Middle frontal gyrus (tissue), 1 donor: ENCODE data around the gene PPP1R7.

Source experiments
- DNase-seq: peaks from one replicate; pipeline ENCODE4 v3.0.0-alpha.2; 2015; ENCODE audit warnings: low spot score; ENCODE audit errors: extremely low spot score

Gene PPP1R7

DNA sequence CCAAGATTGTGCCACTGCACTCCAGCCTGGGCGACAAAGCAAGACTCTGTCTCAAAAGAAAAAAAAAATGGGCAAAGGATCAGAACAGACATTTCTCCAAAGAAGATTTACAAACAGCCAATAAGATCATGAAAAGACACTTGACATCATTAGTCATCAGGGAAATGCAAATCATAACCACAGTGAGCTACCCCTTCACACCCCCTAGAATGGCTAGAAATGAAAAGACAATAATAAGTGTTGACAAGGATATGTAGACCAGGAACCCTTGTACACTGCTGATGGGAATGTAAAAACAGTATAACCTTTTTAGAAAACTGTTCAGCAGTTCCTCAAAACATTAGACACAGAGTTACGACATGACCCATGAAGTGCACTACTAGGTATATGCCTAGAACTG, 29.8 kb upstream of the PPP1R7 start:
- no peak for DNase-seq

DNA sequence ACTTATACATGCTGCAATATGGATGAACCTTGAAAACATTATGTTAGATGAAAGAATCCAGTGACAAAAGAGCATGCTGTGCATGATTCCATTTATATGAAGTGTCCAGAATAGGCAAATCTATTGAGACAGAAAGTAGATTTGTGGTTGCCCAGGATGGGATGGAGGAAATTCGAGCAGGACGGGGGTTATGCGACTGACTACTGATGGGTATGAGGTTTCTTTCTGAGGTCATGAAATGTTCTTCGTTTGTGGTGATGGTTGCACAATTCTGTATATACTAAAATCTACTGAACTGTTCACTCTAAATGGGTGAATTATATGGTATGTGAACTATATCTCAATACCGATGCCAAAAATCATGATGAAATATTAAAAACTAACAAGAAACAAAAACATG, 29.3 kb upstream of the PPP1R7 start:
- no peak for DNase-seq

DNA sequence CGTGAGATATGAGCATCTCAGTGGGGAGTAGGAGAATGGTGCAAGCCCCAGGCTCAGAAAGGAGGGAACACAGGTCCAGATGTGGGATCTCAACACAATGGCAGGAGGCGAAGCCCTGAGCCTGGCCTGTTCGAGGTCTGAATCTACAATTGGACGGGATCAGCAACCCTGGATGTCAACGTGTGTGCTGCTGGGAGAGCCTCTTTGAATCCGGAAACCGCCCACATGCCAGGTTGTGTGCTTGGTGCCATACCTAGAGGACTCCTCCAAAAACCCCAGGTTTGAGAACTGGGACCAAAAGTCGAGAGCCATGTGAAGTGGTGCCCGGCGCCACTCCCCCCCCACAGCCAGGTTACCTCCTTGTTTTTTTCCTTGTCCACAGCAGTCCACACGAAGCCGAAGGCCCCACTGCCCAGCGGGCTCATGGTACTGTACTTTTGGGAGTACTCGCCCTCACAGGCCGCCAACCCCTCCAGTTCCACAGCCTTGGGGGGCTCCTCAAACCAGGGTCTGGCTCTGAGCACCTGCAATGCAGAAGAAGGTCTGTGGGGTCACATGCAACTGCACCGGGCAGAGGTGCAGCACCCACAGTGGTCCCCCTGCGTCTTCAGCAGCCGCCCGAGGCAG, 27.8 kb upstream of the PPP1R7 start:
- no peak for DNase-seq

DNA sequence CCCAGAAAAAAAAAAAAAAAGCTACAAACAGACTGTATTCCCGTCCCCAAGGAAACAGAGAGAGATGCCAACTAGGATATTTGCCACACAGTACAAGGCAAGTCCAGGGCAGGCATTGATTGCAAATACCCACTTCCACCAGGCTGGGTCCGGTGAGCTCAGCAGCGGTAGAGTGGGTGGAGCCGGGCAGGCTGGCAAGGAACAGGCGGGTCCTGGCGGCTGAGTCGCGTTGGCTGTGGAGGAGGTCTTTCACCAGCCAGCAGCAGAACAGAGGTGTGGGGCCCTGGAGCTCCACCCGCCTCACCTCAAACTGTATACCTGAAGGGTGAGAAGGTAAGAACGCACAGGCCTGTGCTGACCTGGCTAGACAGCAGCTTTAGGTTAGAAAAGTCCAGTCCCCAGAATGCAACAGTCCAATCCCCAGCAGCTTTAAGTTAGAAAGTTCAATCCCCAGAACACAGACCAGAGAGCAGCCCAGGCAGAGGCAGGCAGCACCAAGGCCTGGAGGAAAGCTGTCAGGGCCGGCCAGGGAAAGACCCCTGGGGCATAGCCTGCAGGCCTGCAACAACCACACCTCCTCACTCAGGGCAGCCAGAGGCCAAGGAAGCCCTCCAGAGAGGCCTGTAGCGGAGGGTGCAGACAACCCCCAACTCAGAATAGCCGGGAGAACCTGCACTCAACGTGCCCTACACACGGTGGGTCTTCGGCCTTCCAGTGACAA, 26.3 kb upstream of the PPP1R7 start:
- no peak for DNase-seq

- DNase-seq = no peak
These were observed 24.6 kb upstream of the PPP1R7 start for GRCh38 chr2:241125626-241126025.

DNA sequence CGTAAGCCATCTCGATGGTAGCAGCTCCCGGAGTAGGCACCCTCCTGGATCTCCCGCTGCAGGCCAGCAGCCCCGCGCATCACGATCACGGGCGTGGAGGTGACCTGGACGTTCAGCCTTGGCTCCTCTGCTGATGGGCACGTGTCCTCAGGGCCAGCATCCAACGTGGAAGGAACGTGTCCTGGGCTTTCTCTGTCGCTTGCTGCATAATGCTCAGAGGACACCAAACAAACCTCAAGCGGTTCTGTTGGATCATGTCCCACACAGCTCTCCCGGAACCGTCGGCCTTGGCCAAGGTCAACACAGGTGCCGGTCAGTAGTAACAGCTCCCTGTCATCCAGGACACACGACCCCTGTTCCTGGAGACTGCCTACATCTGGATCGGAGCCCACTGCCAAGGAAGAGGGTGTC, 24.1 kb upstream of the PPP1R7 start:
- no peak for DNase-seq

DNA sequence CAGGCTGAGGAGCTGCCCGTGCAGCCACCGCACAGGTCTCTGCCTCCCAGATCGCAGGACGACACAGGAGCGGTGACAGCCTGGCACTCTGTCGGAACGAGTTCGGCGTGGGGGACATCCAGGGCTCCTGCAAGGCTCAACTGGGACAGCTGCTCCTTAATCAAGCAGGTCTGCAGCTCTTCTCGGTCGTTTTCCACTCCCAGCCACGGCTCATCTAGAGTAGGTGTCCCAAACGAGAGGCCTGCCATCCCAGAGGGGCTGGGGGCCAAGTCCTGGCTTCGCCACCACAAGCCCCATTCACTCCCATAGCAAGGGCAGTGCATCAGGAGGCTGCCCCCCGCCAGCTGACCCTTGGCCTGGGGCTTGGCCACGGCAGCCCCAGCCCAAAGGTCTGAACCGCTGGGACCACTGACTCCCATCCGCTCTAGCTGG, 23.5 kb upstream of the PPP1R7 start:
- no peak for DNase-seq

- DNase-seq = no peak
These were observed 22.0 kb upstream of the PPP1R7 start for GRCh38 chr2:241128266-241128665.

- DNase-seq = no peak
These were observed 21.0 kb upstream of the PPP1R7 start for GRCh38 chr2:241129086-241129871.

DNA sequence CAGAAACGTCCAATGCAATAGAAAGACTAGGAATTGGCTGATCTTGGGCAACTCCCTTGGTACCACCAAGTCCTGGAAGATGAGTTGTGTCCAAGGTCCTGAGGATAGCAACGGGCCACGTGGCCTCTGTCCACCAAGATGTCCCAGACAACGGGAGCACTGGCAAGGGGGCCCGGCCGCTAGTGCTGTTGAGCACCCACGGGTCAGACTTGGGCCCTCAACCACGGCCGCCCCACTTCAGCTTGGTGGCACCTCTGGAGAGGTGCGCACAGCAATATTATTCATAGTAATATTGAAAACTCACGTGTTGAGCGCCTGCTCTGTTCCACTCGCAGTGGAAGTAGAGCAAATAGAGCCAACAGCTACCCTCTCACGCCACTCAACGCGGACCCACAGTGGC, 20.0 kb upstream of the PPP1R7 start:
- no peak for DNase-seq

- no peak for DNase-seq
These were observed 18.7 kb upstream of the PPP1R7 start for GRCh38 chr2:241131531-241131930.

DNA sequence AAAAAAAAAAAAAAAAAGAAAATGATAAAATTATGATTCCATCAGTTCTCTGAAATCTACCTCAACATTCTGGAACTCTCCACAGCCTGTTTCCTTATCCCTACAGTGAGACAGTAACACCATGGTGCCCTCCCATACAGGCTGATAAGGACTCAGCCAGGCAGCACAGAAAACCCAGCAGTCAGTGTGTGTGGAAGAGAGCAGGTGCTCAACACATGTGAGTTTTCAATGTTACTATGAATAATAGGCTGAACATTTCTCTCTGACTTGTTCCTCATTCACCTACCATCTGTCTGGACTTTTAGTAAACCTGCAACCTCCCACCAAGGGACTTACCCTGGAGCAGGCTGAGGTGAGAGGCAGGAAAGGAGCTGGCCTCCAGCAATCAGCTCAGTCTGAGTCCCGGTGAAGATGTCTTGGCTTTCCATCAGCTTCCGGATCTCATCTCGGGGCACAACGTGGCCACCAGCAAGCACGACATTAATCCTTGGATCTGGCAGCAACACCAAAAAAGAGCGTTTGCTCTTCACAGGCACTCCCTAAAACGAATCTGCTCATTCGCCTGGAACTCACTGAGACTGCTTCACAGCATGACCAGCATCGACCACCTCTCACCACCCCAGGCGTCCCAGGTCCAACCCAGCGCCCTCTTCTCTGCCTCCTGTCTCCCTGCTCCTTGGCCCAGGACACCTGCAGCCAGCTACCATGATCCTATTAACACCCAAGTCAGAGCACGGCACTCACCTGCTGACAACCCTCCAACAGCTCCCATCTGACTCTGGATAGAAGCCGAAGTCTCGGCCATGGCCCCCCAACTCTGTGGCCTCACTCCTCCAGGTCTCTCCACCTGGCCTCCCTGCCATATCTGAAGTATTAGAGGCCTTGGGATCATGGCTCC, 17.5 kb upstream of the PPP1R7 start:
- no peak for DNase-seq

GRCh38 chr2:241133436-241133820, 16.8 kb upstream of the PPP1R7 start:
- DNase-seq = no peak

DNA sequence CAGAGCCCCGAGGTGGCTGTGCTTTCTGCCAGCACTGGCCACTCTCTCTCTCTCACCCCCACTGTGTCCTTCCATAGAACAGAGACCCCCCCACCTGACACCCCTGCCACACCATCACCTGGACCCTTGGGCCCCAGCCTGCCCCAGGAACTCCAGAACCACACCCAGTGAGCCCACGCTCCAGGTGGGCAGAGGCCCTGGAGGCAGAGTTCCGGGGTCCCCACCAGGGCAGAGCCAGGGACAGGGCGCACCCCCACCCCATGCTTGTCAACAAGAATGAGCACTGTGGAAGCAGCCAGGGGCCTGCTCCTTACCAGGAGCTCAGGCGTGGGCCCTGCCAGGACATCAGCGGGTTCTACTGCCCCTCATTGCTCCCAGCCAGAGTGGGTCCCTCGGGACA, 15.6 kb upstream of the PPP1R7 start:
- DNase-seq = no peak

- no peak for DNase-seq
These were observed 14.5 kb upstream of the PPP1R7 start for GRCh38 chr2:241135737-241136136.

DNA sequence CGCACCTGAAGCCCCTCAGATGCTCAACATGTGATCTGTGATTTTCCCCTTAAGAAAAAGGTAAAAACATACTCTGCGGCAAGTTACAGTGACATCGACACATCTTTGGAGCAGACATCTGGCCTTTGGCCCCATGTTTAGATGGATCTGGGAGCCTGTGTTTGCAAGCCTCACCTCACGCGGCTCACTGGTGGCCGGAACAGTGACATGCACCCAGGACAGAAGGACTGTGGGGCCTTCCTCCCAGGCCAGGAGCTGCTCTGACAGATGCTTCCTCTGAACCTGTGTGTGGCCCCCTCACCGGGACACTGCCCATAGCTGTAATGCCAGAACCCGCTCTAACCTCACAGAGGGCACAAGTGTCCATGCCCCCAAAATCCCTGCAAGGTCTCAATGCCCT, 14.1 kb upstream of the PPP1R7 start:
- no peak for DNase-seq

- DNase-seq = no peak
These were observed 13.5 kb upstream of the PPP1R7 start for GRCh38 chr2:241136661-241137260.

DNA sequence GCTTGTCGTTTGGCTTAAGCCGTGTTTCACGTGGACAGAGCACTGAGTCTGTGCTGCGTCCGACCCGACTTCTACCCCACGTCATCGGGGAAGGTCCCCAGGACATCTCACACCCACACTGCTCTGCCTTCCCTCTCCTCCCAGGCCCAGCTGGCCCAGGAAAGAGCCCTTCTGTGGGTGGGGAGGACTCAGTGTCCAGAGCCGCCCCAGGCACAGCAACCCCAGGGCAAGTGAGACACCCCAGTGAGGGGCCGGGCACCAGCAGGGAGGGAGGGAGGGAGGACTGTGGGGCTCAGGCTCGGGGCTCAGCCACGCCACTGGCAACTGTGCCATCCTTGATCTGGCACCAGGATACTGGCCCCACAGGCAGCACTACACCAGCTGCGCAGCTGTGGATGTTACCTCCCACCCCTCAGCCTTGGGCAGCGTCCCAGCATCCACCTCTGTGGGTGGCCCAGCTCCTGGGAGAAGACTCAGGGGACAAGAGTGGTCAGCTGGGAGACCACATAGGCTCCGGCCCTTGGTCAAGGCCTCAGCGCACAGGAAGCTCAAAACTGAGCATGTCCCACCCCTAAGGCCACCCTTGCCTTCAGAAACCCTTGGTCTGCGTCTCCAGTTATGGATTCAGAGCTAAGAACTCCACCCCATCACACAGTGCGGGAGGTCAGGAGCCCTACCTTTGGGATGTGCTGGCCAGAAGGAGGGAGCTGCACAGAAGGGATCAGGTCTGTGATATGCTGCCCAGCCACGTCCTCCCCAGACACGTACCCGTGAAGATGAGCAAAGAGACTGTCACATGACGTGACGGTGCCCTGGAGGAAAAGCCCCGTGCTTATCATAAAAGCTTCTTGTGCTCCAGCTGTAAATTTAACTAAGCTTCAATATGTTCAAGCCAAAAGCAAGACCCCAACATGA, 12.7 kb upstream of the PPP1R7 start:
- DNase-seq = no peak

DNA sequence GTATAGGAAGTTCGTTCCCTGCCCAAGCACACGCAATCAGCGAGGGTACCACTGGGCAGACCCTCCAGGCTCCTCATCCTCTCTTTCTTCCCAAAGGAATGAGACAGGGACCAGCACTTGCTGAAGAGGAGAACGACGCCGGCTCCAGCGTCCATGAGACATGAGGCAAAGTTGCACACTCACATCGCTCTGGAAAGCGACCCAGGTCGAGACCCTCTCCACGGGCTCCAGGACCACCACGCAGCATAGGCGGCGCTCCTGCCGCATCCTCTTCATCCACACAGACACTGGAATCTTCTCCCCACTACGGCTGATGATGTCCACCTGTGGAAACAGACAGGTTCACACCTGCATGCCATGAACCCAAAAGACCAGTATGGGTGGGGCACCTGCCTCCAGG, 11.8 kb upstream of the PPP1R7 start:
- DNase-seq = no peak
